ENCODE measurements around the gene ALDH3A1.

- TF ChIP-seq, protein P1, sequence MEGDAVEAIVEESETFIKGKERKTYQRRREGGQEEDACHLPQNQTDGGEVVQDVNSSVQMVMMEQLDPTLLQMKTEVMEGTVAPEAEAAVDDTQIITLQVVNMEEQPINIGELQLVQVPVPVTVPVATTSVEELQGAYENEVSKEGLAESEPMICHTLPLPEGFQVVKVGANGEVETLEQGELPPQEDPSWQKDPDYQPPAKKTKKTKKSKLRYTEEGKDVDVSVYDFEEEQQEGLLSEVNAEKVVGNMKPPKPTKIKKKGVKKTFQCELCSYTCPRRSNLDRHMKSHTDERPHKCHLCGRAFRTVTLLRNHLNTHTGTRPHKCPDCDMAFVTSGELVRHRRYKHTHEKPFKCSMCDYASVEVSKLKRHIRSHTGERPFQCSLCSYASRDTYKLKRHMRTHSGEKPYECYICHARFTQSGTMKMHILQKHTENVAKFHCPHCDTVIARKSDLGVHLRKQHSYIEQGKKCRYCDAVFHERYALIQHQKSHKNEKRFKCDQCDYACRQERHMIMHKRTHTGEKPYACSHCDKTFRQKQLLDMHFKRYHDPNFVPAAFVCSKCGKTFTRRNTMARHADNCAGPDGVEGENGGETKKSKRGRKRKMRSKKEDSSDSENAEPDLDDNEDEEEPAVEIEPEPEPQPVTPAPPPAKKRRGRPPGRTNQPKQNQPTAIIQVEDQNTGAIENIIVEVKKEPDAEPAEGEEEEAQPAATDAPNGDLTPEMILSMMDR (IDR thresholded peaks at IDR 0.05): no peak
- no peak for TF ChIP-seq ZFX (IDR thresholded peaks at IDR 0.05; ENCODE audit: borderline replicate concordance)
Observed at GRCh38 chr17:19739241-19740201, 8.6 kb downstream of the ALDH3A1 start.
